IMR-90 (cell line): ENCODE measurements around the gene ADAMTS12.

ENCODE experiments used
- BHLHE40 ChIP-seq: fragments of 150-350 bp; IDR thresholded peaks from 2 replicates; pipeline ENCODE4 v1.6.1; 2016; ENCODE audit warnings: mild to moderate bottlenecking, low read depth, low read length
- CHD1 ChIP-seq: IDR thresholded peaks from 2 replicates; pipeline ENCODE4 v1.6.1; 2012; ENCODE audit warnings: low read depth, low read length, improper control_type of control experiment
- ELK1 ChIP-seq: fragments of 150-350 bp; IDR thresholded peaks from 2 replicates; pipeline ENCODE4 v1.6.1; 2016; ENCODE audit warnings: low read depth, mild to moderate bottlenecking, low read length, moderate library complexity, borderline replicate concordance
- FOS ChIP-seq: fragments of 150-350 bp; IDR thresholded peaks from 2 replicates; pipeline ENCODE4 v1.6.1; 2016; ENCODE audit warnings: low read depth, low read length
- MAZ ChIP-seq: IDR thresholded peaks from 2 replicates; pipeline ENCODE4 v1.6.1; 2012; ENCODE audit warnings: low read depth, mild to moderate bottlenecking, low read length, improper control_type of control experiment, moderate library complexity, borderline replicate concordance
- MXI1 ChIP-seq: IDR thresholded peaks from 2 replicates; pipeline ENCODE4 v1.6.1; 2012; ENCODE audit warnings: low read depth, mild to moderate bottlenecking, low read length, moderate library complexity, borderline replicate concordance
- NFE2L2 ChIP-seq: fragments of 150-350 bp; IDR thresholded peaks from 2 replicates; pipeline ENCODE4 v1.6.1; 2016; ENCODE audit warnings: low read depth, mild to moderate bottlenecking, low read length
- POLR2A ChIP-seq: IDR thresholded peaks from 2 replicates; pipeline ENCODE4 v1.6.1; 2012; ENCODE audit warnings: mild to moderate bottlenecking, low read depth, low read length
- RAD21 ChIP-seq: IDR thresholded peaks from 2 replicates; pipeline ENCODE4 v1.6.1; 2012; ENCODE audit warnings: low read length, improper control_type of control experiment
- RCOR1 ChIP-seq: IDR thresholded peaks from 2 replicates; pipeline ENCODE4 v1.6.1; 2012; ENCODE audit warnings: mild to moderate bottlenecking, low read length, improper control_type of control experiment; ENCODE audit not compliant: insufficient replicate concordance
- RFX5 ChIP-seq: IDR thresholded peaks from 2 replicates; pipeline ENCODE4 v1.8.0; 2012; ENCODE audit warnings: low read depth, mild to moderate bottlenecking, low read length, moderate library complexity
- TF ChIP-seq, protein P1 (sequence below): conservative IDR thresholded peaks from 2 replicates; pipeline ENCODE4 v1.5.1; 2012; ENCODE audit warnings: mild to moderate bottlenecking, low read depth, low read length, improper control_type of control experiment

DNA sequence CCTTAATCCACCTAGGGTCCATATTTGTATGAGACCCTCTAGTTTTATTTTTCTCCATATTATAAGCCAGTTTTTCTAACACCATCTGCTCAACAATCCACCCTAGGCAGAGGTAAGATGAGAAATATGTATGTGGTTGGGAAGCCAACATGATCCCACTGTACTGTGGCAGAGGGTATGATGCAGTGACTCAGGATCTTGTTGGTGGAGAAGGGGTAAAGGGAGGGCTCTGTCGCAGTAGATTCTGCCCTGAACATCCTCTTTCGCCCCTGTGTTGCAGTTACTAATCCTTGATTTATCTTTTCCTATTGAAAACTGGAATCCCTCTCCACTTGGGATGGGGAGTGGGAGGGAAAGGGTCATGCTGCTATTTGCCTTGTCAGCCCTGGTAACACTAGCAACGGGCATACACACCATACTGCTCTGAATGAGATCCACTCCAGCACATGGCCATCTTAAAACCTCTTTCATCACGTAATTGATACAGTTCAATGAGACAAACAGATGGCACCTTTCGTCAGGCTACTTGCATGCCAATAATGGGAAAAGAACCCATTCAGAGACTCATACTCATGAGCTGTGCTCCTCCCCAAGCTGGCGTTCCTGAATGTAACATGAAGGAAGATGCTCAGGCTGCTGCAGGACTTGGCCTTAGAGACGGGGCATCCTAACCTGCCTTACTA lies 63.0 kb downstream of the ADAMTS12 start:
- TF ChIP-seq, protein P1, sequence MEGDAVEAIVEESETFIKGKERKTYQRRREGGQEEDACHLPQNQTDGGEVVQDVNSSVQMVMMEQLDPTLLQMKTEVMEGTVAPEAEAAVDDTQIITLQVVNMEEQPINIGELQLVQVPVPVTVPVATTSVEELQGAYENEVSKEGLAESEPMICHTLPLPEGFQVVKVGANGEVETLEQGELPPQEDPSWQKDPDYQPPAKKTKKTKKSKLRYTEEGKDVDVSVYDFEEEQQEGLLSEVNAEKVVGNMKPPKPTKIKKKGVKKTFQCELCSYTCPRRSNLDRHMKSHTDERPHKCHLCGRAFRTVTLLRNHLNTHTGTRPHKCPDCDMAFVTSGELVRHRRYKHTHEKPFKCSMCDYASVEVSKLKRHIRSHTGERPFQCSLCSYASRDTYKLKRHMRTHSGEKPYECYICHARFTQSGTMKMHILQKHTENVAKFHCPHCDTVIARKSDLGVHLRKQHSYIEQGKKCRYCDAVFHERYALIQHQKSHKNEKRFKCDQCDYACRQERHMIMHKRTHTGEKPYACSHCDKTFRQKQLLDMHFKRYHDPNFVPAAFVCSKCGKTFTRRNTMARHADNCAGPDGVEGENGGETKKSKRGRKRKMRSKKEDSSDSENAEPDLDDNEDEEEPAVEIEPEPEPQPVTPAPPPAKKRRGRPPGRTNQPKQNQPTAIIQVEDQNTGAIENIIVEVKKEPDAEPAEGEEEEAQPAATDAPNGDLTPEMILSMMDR, result no peak
- TF ChIP-seq CHD1, result no peak
- no peak for TF ChIP-seq MXI1
- no peak for TF ChIP-seq NFE2L2
- no peak for TF ChIP-seq POLR2A
- no peak for TF ChIP-seq RCOR1
- TF ChIP-seq RFX5, result no peak
- TF ChIP-seq ELK1, result no peak
- TF ChIP-seq RAD21, result no peak
- no peak for TF ChIP-seq MAZ
- no peak for TF ChIP-seq BHLHE40
- TF ChIP-seq FOS, result no peak
